GM12878 (cell line): Measurements from ENCODE around the gene TRIM9. TPM values are rescaled to one million over a fixed set of nuclear protein-coding genes. Genes with fewer than 3 reads are reported as not detected.

Source experiments
- ATAC-seq: fragments of 200-7000 bp; cut with Tn5 transposase; 3 replicates; pipeline ENCODE4 v1.9.1; 2020; ENCODE audit warnings: mild to moderate bottlenecking, moderate library complexity
- BruUV-seq: library from RNA; stranded (reverse); fragments of 400-500 nt; replicated peaks from 2 replicates; lab custom pipeline; 2021; lab: Mats Ljungman, UMichigan
- CTCF ChIA-PET: fragments of 300-600 bp; sonication (Branson Sonifier 250); formaldehyde crosslinking; extraction: SDS; loops from one replicate; lab custom pipeline; 2021; ENCODE audit warnings: inconsistent platforms; lab: Yijun Ruan, JAX
- POLR2A ChIA-PET: fragments of 350-600 bp; formaldehyde crosslinking; extraction: SDS; loops from one replicate; lab custom pipeline; 2021; ENCODE audit warnings: inconsistent platforms; lab: Charles Lee
- RAD21 ChIA-PET: fragments of 300-600 bp; sonication (Branson Sonifier 250); formaldehyde crosslinking; loops from one replicate; lab custom pipeline; 2023; ENCODE audit warnings: antibody characterized with exemption; ENCODE audit not compliant: unreplicated experiment; lab: Charles Lee
- SMC1A ChIA-PET: fragments of 300-600 bp; sonication (Branson Sonifier 250); formaldehyde crosslinking; loops from one replicate; lab custom pipeline; 2023; ENCODE audit not compliant: unreplicated experiment, uncharacterized antibody; lab: Charles Lee
- DNase-seq: peaks from one replicate; pipeline ENCODE4 v3.0.0-alpha.2; 2011; ENCODE audit warnings: low read depth, low spot score
- FAIRE-seq: peaks from 3 replicates; lab custom pipeline; 2011; peaks lifted over from hg19 to GRCh38; lab: Jason Lieb, UNC
- H2AFZ ChIP-seq: 2 replicates; pipeline ENCODE4 v1.6.0; 2011; ENCODE audit warnings: low read depth, low read length, control low read depth; ENCODE audit not compliant: control insufficient read depth
- H3K27ac ChIP-seq: 2 replicates; pipeline ENCODE4 v1.5.1; 2011; ENCODE audit warnings: control low read depth; ENCODE audit not compliant: control insufficient read depth, insufficient read depth
- H3K27me3 ChIP-seq, 2 experiments: replicated peaks in 1 of 2; 2 replicates each; pipeline versions ENCODE4 v1.6.0 to v1.6.1; 2011; ENCODE audit warnings: low read length in 1 of 2; ENCODE audit not compliant: control insufficient read depth in 2 of 2, insufficient read depth in 2 of 2
- H3K36me3 ChIP-seq, 2 experiments: 2 replicates each; pipeline ENCODE4 v1.5.1; 2011; ENCODE audit warnings: low read length in 1 of 2; ENCODE audit not compliant: control insufficient read depth in 2 of 2, insufficient read depth in 2 of 2
- H3K4me1 ChIP-seq: 2 replicates; pipeline ENCODE4 v1.6.1; 2011; ENCODE audit warnings: mild to moderate bottlenecking, low read length, moderate library complexity, mixed read lengths; ENCODE audit not compliant: control insufficient read depth, insufficient read depth
- H3K4me2 ChIP-seq: 2 replicates; pipeline ENCODE4 v1.6.0; 2011; ENCODE audit warnings: control low read depth; ENCODE audit not compliant: control insufficient read depth, insufficient read depth
- H3K4me3 ChIP-seq: fragments of 200-600 bp; sonication (generic); 2 replicates; pipeline ENCODE4 v1.5.1; 2016
- H3K79me2 ChIP-seq: 2 replicates; pipeline ENCODE4 v1.6.0; 2011; ENCODE audit warnings: low read length; ENCODE audit not compliant: control insufficient read depth, insufficient read depth
- H3K9ac ChIP-seq: 2 replicates; pipeline ENCODE4 v1.8.0; 2011; ENCODE audit warnings: low read length, control low read depth, mixed read lengths; ENCODE audit not compliant: control insufficient read depth, insufficient read depth
- H3K9me3 ChIP-seq: replicated peaks from 3 replicates; pipeline ENCODE4 v1.5.1; 2011; ENCODE audit warnings: mild to moderate bottlenecking, low read length; ENCODE audit not compliant: control insufficient read depth, insufficient read depth
- H4K20me1 ChIP-seq: 2 replicates; pipeline ENCODE4 v1.6.0; 2011; ENCODE audit not compliant: control insufficient read depth, insufficient read depth
- SPI1 ChIP-seq: IDR thresholded peaks from 2 replicates; pipeline ENCODE4 v1.6.1; 2011; ENCODE audit warnings: low read depth, mild to moderate bottlenecking, low read length, moderate library complexity, borderline replicate concordance; ENCODE audit not compliant: insufficient read depth
- SRF ChIP-seq, 2 experiments: IDR thresholded peaks; 2 replicates each; pipeline ENCODE4 v1.6.1; 2011; ENCODE audit warnings: low read depth in 2 of 2, low read length in 2 of 2, mild to moderate bottlenecking in 1 of 2, moderate library complexity in 1 of 2
- ZNF687 ChIP-seq: fragments of 450-650 bp; IDR thresholded peaks from 2 replicates; pipeline ENCODE4 v1.6.1; 2017; ENCODE audit warnings: mild to moderate bottlenecking, moderate library complexity
- WGBS: methylation state at CpG from one replicate; pipeline ENCODE4 v1.1.6; 2016; ENCODE audit warnings: low lambda C conversion rate; ENCODE audit not compliant: insufficient replicate concordance, insufficient coverage; ENCODE audit errors: missing lambda C conversion rate; 5-methylcytosine and 5-hydroxymethylcytosine counted together
- in situ Hi-C: fragments of 300-500 bp; cut with MboI; formaldehyde crosslinking; loops from 9 replicates; pipeline ENCODE4 v1.14.3; 2018; ENCODE audit warnings: mixed read lengths
- intact Hi-C: fragments of 100-400 bp; cut with micrococcal nuclease; formaldehyde crosslinking; loops from one replicate; pipeline ENCODE4 v1.14.2; 2022; ENCODE audit not compliant: unreplicated experiment
- polyA plus RNA-seq, 11 experiments: library from polyadenylated mRNA; depleted of rRNA in 4 of 11; unstranded in 6 of 11; stranded (reverse) in 5 of 11; fragments of >200 nt; fragmentation: Nextera tagmentation in 4 of 11; fragmentation: Illumina TruSeq in 1 of 11; extraction: Ambion mirVana in 4 of 11; extraction: Trizol in 1 of 11; gene quantifications; 1 replicate in 1 of 11; 2 replicates in 10 of 11; pipeline versions ENCODE4 v1.2.1 to v1.2.3, GENCODE V29; 2011 to 2016; ENCODE audit warnings: inconsistent platforms in 2 of 11, missing spikeins in 2 of 11, low read depth in 1 of 11
- total RNA-seq, 4 experiments: library from RNA; depleted of rRNA in 3 of 4; stranded (reverse); fragments of >200 nt in 3 of 4; fragmentation: Illumina TruSeq in 1 of 4; extraction: Trizol in 1 of 4; gene quantifications; 2 replicates each; pipeline versions ENCODE4 v1.2.1 to v1.2.3, GENCODE V29; 2013 to 2021
- TF ChIP-seq, protein P1 (sequence below): IDR thresholded peaks from 2 replicates; pipeline ENCODE4 v1.6.1; 2012; ENCODE audit warnings: low read depth, low read length, improper control_type of control experiment

The TRIM9 gene
- total and polyA plus RNA-seq, 10 of the 15 experiments (the other 5 are each of a cell fraction or from before 2014, with no cell fraction given) = 0.04 to 0.18 (median 0.11) TPM; not detected in 2

DNA sequence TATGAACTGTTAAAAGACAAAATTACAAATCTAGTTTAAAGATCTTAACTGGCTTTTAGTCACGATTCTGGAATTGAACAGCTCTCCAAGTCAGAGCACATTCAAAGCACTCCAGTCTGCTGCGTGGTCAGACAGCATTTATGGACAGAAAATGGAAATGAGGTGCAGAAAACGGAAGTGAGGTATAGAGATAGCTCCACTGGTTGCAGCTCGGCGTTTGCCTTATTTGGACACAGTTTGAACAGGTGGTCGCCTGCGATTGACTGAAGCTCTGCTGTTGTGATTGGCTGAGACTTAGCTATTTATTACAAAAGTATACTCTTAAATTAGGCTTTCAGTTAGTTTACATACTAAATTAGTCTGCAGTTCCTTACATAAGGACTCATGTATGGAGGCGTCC is 28.3 kb downstream of the TRIM9 start:
- no peaks in the 10 kb centered on the region for H3K9me3 ChIP-seq
- peak; percentile 75 for FAIRE-seq
- H3K36me3 ChIP-seq = no peaks in the 10 kb centered on the region
- DNase-seq = no peak
- BruUV-seq = no TSS peak
- ChIA-PET CTCF (no interaction called here), RAD21 (no interaction called here), POLR2A (no interaction called here)
- no peaks in the 10 kb centered on the region for H3K27me3 ChIP-seq
- no peak overlapping the region for H2AFZ ChIP-seq
- intact Hi-C loops (no loop called here), in situ Hi-C loops (no loop called here)
- no peak overlapping the region for H3K4me3 ChIP-seq
- no peaks in the 10 kb centered on the region for H4K20me1 ChIP-seq
- H3K27ac ChIP-seq = no peak overlapping the region
- TF ChIP-seq SPI1 = peak; percentile 12; the same call in 1 of the 2 replicates
- TF ChIP-seq SRF (IDR thresholded peaks at IDR 0.05; ENCODE audit: low read depth in 2 of 2, low read length in 2 of 2) = peak in 1 of 2 experiments; percentile 59; a peak in 1 of 4 replicates
- TF ChIP-seq, protein P1, sequence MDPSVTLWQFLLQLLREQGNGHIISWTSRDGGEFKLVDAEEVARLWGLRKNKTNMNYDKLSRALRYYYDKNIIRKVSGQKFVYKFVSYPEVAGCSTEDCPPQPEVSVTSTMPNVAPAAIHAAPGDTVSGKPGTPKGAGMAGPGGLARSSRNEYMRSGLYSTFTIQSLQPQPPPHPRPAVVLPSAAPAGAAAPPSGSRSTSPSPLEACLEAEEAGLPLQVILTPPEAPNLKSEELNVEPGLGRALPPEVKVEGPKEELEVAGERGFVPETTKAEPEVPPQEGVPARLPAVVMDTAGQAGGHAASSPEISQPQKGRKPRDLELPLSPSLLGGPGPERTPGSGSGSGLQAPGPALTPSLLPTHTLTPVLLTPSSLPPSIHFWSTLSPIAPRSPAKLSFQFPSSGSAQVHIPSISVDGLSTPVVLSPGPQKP = no peak
- TF ChIP-seq ZNF687 = no peak
- TF ChIP-seq, all 136 proteins: peak for 2
- Histone ChIP-seq H3K79me2 (no peaks in the 10 kb centered on the region), H3K4me1 (no peaks in the 10 kb centered on the region), H3K4me2 (no peak overlapping the region), H3K9ac (no peak overlapping the region)
- WGBS = 14% methylated on average over 8 of the region's 8 CpGs
- SMC1A ChIA-PET = no interaction called here
- no peak; the same call in 2 of the 3 replicates for ATAC-seq
